ENCODE measurements around the gene PTGS1.

DNA sequence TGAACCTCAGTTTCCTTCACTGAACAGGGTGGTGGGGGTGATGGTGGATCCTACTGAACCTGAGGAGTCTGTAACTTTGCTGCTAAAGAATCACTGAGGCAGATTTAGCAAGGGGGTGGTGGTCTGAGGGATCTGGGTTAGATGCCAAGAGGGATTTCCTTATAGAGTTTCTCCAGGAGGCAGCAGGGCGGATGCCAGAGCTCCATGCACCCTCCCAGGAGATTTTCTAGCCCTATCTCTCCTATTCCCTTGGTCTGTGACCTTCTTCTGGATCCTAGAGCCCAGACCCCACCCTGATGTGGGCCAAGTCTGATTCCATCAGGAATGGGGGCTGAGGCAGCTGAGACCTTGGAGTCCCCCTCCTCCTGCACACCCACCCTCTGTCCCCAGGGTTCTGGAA lies 6.0 kb downstream of the PTGS1 start:
- no peak for TF ChIP-seq EZH2phosphoT487 (IDR thresholded peaks at IDR 0.05; ENCODE audit: low read length)
- TF ChIP-seq, protein P1, sequence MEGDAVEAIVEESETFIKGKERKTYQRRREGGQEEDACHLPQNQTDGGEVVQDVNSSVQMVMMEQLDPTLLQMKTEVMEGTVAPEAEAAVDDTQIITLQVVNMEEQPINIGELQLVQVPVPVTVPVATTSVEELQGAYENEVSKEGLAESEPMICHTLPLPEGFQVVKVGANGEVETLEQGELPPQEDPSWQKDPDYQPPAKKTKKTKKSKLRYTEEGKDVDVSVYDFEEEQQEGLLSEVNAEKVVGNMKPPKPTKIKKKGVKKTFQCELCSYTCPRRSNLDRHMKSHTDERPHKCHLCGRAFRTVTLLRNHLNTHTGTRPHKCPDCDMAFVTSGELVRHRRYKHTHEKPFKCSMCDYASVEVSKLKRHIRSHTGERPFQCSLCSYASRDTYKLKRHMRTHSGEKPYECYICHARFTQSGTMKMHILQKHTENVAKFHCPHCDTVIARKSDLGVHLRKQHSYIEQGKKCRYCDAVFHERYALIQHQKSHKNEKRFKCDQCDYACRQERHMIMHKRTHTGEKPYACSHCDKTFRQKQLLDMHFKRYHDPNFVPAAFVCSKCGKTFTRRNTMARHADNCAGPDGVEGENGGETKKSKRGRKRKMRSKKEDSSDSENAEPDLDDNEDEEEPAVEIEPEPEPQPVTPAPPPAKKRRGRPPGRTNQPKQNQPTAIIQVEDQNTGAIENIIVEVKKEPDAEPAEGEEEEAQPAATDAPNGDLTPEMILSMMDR (IDR thresholded peaks at IDR 0.05; ENCODE audit: low read length), result no peak
- no peak for TF ChIP-seq EZH2 (optimal IDR thresholded peaks at IDR 0.05; ENCODE audit: low read depth, low read length)

Data from MM.1S (cell line).